CD14-positive monocyte (primary cell): ENCODE measurements around the gene ATXN3. TPM values are rescaled to one million over a fixed set of nuclear protein-coding genes. Genes with fewer than 3 reads are reported as not detected.

Experiments
- DNase-seq, 3 donors: peaks; one replicate each; pipeline ENCODE4 v3.0.0-alpha.2; 2011 to 2022
- H2AFZ ChIP-seq: 2 replicates; pipeline ENCODE4 v1.6.0; 2012; ENCODE audit warnings: mild to moderate bottlenecking, low read depth, low read length, inconsistent platforms; ENCODE audit not compliant: insufficient read depth, poor library complexity, severe bottlenecking
- H3K27ac ChIP-seq, 2 donors: 1 replicate in 1 of 2; 2 replicates in 1 of 2; pipeline ENCODE4 v1.5.1; 2012 to 2013; ENCODE audit warnings: low read length in 2 of 2, control low read depth in 1 of 2, inconsistent platforms in 1 of 2, low read depth in 1 of 2, mild to moderate bottlenecking in 1 of 2
- H3K27me3 ChIP-seq, 2 donors: one replicate each; pipeline versions ENCODE4 v1.6.0 to v1.6.1; 2011 to 2013; ENCODE audit warnings: low read length in 2 of 2; ENCODE audit not compliant: control insufficient read depth in 2 of 2, insufficient read depth in 2 of 2
- H3K36me3 ChIP-seq, 2 donors: replicated peaks in 1 of 2; 1 replicate in 1 of 2; 2 replicates in 1 of 2; pipeline versions ENCODE4 v1.5.1 to v1.6.1; 2012 to 2013; ENCODE audit warnings: low read length in 2 of 2, control low read depth in 1 of 2, inconsistent platforms in 1 of 2, mild to moderate bottlenecking in 1 of 2; ENCODE audit not compliant: insufficient read depth in 2 of 2, control insufficient read depth in 1 of 2
- H3K4me1 ChIP-seq, 2 donors: 1 replicate in 1 of 2; 2 replicates in 1 of 2; pipeline versions ENCODE4 v1.5.1 to v1.6.1; 2012 to 2013; ENCODE audit warnings: low read length in 2 of 2, control low read depth in 1 of 2, inconsistent platforms in 1 of 2, mild to moderate bottlenecking in 1 of 2, moderate library complexity in 1 of 2; ENCODE audit not compliant: insufficient read depth in 2 of 2, control insufficient read depth in 1 of 2
- H3K4me2 ChIP-seq: replicated peaks from 2 replicates; pipeline ENCODE3; 2012; ENCODE audit warnings: low read length, moderate library complexity, mild to moderate bottlenecking; ENCODE audit not compliant: poor library complexity, severe bottlenecking; ENCODE audit errors: extremely low read depth
- H3K4me3 ChIP-seq, 3 experiments: fragments of 200-600 bp in 1 of 3; sonication (generic) in 1 of 3; replicated peaks in 1 of 3; 1 replicate in 2 of 3; 2 replicates in 1 of 3; pipeline ENCODE4 v1.5.1; 2011 to 2013; ENCODE audit warnings: low read length in 3 of 3, mild to moderate bottlenecking in 3 of 3, control low read depth in 2 of 3, low read depth in 2 of 3, inconsistent platforms in 1 of 3, moderate library complexity in 1 of 3
- H3K79me2 ChIP-seq: 2 replicates; pipeline ENCODE4 v1.6.0; 2012; ENCODE audit warnings: mild to moderate bottlenecking, control low read depth, inconsistent platforms, low read length, moderate library complexity; ENCODE audit not compliant: insufficient read depth
- H3K9ac ChIP-seq: 2 replicates; pipeline ENCODE4 v1.6.0; 2017; ENCODE audit warnings: low read length, mild to moderate bottlenecking; ENCODE audit not compliant: insufficient read depth, poor library complexity, severe bottlenecking
- H3K9me3 ChIP-seq, 2 donors: replicated peaks in 1 of 2; 1 replicate in 1 of 2; 2 replicates in 1 of 2; pipeline versions ENCODE4 v1.5.1 to v1.6.1; 2012 to 2013; ENCODE audit warnings: low read length in 2 of 2, control low read depth in 1 of 2; ENCODE audit not compliant: control insufficient read depth in 1 of 2, insufficient read depth in 1 of 2
- H4K20me1 ChIP-seq: 2 replicates; pipeline ENCODE4 v1.6.0; 2012; ENCODE audit warnings: mild to moderate bottlenecking, low read length, control low read depth, moderate library complexity; ENCODE audit not compliant: insufficient read depth
- H3K27ac Mint-ChIP-seq, 7 donors: one replicate each; pipeline ENCODE4 v1.8.0; 2020; ENCODE audit warnings: mild to moderate bottlenecking in 7 of 7, mixed read lengths in 7 of 7, moderate library complexity in 6 of 7, inconsistent platforms in 2 of 7
- H3K27me3 Mint-ChIP-seq, 3 donors: one replicate each; pipeline ENCODE4 v1.8.0; 2021 to 2022; ENCODE audit warnings: low read depth in 3 of 3, mild to moderate bottlenecking in 3 of 3, mixed read lengths in 3 of 3, moderate library complexity in 3 of 3, inconsistent platforms in 1 of 3
- H3K36me3 Mint-ChIP-seq, 2 donors: one replicate each; pipeline ENCODE4 v1.8.0; 2020; ENCODE audit warnings: mixed read lengths in 2 of 2, inconsistent platforms in 1 of 2, mild to moderate bottlenecking in 1 of 2
- H3K4me1 Mint-ChIP-seq: one replicate; pipeline ENCODE4 v1.8.0; 2020; ENCODE audit warnings: mild to moderate bottlenecking, mixed read lengths
- H3K4me3 Mint-ChIP-seq, 2 donors: one replicate each; pipeline ENCODE4 v1.8.0; 2020; ENCODE audit warnings: mild to moderate bottlenecking in 2 of 2, mixed read lengths in 2 of 2, moderate library complexity in 1 of 2
- H3K9me3 Mint-ChIP-seq, 7 donors: one replicate each; pipeline ENCODE4 v1.8.0; 2020 to 2022; ENCODE audit warnings: mixed read lengths in 7 of 7, mild to moderate bottlenecking in 6 of 7, moderate library complexity in 6 of 7, inconsistent platforms in 2 of 7
- CTCF ChIP-seq: fragments of 200-600 bp; IDR thresholded peaks from one replicate; pipeline ENCODE4 v1.8.0; 2022; ENCODE audit warnings: antibody characterized with exemption, mild to moderate bottlenecking
- WGBS: methylation state at CpG from one replicate; pipeline ENCODE4 v1.1.5; 2013; ENCODE audit warnings: missing lambda C conversion rate; ENCODE audit not compliant: insufficient coverage; 5-methylcytosine and 5-hydroxymethylcytosine counted together
- intact Hi-C, 2 donors: fragments of 100-400 bp; cut with micrococcal nuclease; formaldehyde crosslinking; loops; one replicate each; pipeline versions ENCODE4 v1.15.0 to v1.15.1; 2023
- polyA plus RNA-seq, 3 donors: library from polyadenylated mRNA; depleted of rRNA in 1 of 3; unstranded in 2 of 3; stranded (reverse) in 1 of 3; fragments of 300-500 nt in 2 of 3; fragments of >200 nt in 1 of 3; fragmentation: Illumina TruSeq in 2 of 3; gene quantifications; 1 replicate in 2 of 3; 2 replicates in 1 of 3; pipeline ENCODE4 v1.2.3, GENCODE V29; 2012 to 2021

ATXN3 gene
- polyA plus RNA-seq, 3 donors: 17.7 to 24.0 (median 18.5) TPM

- H3K27me3 ChIP-seq: no peaks in the 10 kb centered on the region
- 80% methylated on average over 5 of the region's 5 CpGs for WGBS
- Mint-ChIP-seq H3K27ac (no peak overlapping the region), H3K9me3 (peaks cover 0 to 2% (median 0%) of the 10 kb centered on the region in 7 donors), H3K36me3 (no peaks in the 10 kb centered on the region), H3K4me1 (peaks cover 15% of the 10 kb centered on the region), H3K4me3 (no peak overlapping the region), H3K27me3 (peaks cover 0 to 6% (median 0%) of the 10 kb centered on the region in 3 donors)
- no peaks in the 10 kb centered on the region for H3K36me3 ChIP-seq
- no peak overlapping the region for H3K4me3 ChIP-seq
- H3K4me2 ChIP-seq: no peak overlapping the region
- no peak for TF ChIP-seq CTCF
- H4K20me1 ChIP-seq: peaks cover 8% of the 10 kb centered on the region
- peaks cover 12% of the 10 kb centered on the region for H3K79me2 ChIP-seq
- no peak for DNase-seq
- intact Hi-C loops: loop anchor here in 1 of 2 donors (5.0 kb wide), 1 partner anchor 67 kb away; the partner anchor contains the start of gene TRIP11
- H3K27ac ChIP-seq: no peak overlapping the region
- no peak overlapping the region for H3K9ac ChIP-seq
- H3K9me3 ChIP-seq: no peaks in the 10 kb centered on the region
- peaks cover 8 to 13% of the 10 kb centered on the region in 2 donors for H3K4me1 ChIP-seq
- H2AFZ ChIP-seq: no peak overlapping the region
Observed at GRCh38 chr14:92109490-92109889, 3.1 kb upstream of the ATXN3 start.

DNA sequence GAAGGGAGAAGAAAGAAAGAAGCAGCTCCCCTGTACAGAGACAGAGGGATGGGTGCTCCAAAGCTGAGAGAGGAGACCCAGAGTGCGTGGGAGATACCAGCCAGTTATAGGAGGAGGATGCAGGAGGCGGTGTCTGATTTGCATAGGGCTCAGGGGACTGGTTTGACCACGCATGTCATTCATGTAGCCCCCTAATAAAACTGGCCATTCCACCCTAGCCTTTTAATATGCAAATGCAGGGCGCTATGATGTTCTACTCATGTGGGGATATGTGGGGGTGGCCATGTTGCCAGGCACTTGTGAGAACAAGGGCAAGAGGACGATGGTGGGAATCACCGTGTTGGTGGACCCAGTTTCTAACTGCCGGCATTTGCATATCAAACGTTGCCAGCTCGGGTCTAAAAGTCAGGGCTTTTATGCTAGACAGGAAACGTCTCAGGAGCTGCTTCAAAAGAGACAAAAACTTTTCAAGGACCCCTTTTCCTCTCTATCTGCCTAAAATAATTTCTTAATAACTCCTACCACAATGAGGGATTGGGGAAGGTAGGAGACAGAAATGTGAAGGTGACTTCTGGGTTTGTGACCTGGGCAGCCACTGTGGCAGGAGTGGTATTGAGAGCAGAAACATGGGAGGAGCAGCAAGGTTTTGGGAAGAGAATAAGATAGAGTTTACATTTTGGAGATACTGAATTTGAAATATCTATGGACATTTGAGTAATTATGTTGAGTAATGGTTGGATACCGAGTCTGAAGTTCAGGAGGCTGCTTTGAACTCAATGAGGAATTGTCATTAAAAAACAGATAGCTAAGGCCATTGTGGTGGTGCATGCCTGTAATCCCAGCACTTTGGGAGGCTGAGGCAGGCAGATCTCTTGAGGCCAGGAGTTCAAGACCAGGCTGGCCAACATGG lies 2.2 kb upstream of the ATXN3 start:
- peaks cover 0 to 3% (median 0%) of the 10 kb centered on the region in 3 donors for H3K27me3 Mint-ChIP-seq
- H3K4me1 Mint-ChIP-seq: peaks cover 19% of the 10 kb centered on the region
- H3K27ac Mint-ChIP-seq: peak overlapping the region in 3 of 7 donors; percentile 30 to 77 (median 66)
- H3K36me3 ChIP-seq: no peaks in the 10 kb centered on the region
- peaks cover 21% of the 10 kb centered on the region for H3K79me2 ChIP-seq
- no peak overlapping the region for H3K9ac ChIP-seq
- no peaks in the 10 kb centered on the region for H3K36me3 Mint-ChIP-seq
- H3K4me3 ChIP-seq: no peak overlapping the region
- H2AFZ ChIP-seq: no peak overlapping the region
- peaks cover 12 to 22% of the 10 kb centered on the region in 2 donors for H3K4me1 ChIP-seq
- no peak for TF ChIP-seq CTCF
- peaks cover 14% of the 10 kb centered on the region for H4K20me1 ChIP-seq
- no peak overlapping the region for H3K4me2 ChIP-seq
- DNase-seq: no peak
- 48% methylated on average over 8 of the region's 11 CpGs for WGBS
- H3K4me3 Mint-ChIP-seq: peak overlapping the region in 1 of 2 donors; percentile 6
- H3K27ac ChIP-seq: no peak overlapping the region
- no peaks in the 10 kb centered on the region for H3K27me3 ChIP-seq
- peaks cover 0 to 2% (median 0%) of the 10 kb centered on the region in 7 donors for H3K9me3 Mint-ChIP-seq
- H3K9me3 ChIP-seq: no peaks in the 10 kb centered on the region
- intact Hi-C loops: loop anchor here in 1 of 2 donors (5.0 kb wide), 1 partner anchor 66 kb away; the partner anchor contains the start of gene TRIP11
